GM12878 (cell line): ENCODE measurements around the gene IGF1R. TPM values are rescaled to one million over a fixed set of nuclear protein-coding genes. Genes with fewer than 3 reads are reported as not detected.

Experiments
- ATAC-seq: fragments of 200-7000 bp; cut with Tn5 transposase; 3 replicates; pipeline ENCODE4 v1.9.1; 2020; ENCODE audit warnings: mild to moderate bottlenecking, moderate library complexity
- BruUV-seq: library from RNA; stranded (reverse); fragments of 400-500 nt; replicated peaks from 2 replicates; lab custom pipeline; 2021; lab: Mats Ljungman, UMichigan
- CTCF ChIA-PET: fragments of 300-600 bp; sonication (Branson Sonifier 250); formaldehyde crosslinking; extraction: SDS; loops from one replicate; lab custom pipeline; 2021; ENCODE audit warnings: inconsistent platforms; lab: Yijun Ruan, JAX
- POLR2A ChIA-PET: fragments of 350-600 bp; formaldehyde crosslinking; extraction: SDS; loops from one replicate; lab custom pipeline; 2021; ENCODE audit warnings: inconsistent platforms; lab: Charles Lee
- RAD21 ChIA-PET: fragments of 300-600 bp; sonication (Branson Sonifier 250); formaldehyde crosslinking; loops from one replicate; lab custom pipeline; 2023; ENCODE audit warnings: antibody characterized with exemption; ENCODE audit not compliant: unreplicated experiment; lab: Charles Lee
- SMC1A ChIA-PET: fragments of 300-600 bp; sonication (Branson Sonifier 250); formaldehyde crosslinking; loops from one replicate; lab custom pipeline; 2023; ENCODE audit not compliant: unreplicated experiment, uncharacterized antibody; lab: Charles Lee
- DNase-seq: peaks from one replicate; pipeline ENCODE4 v3.0.0-alpha.2; 2011; ENCODE audit warnings: low read depth, low spot score
- FAIRE-seq: peaks from 3 replicates; lab custom pipeline; 2011; peaks lifted over from hg19 to GRCh38; lab: Jason Lieb, UNC
- H2AFZ ChIP-seq: 2 replicates; pipeline ENCODE4 v1.6.0; 2011; ENCODE audit warnings: low read depth, low read length, control low read depth; ENCODE audit not compliant: control insufficient read depth
- H3K27ac ChIP-seq: 2 replicates; pipeline ENCODE4 v1.5.1; 2011; ENCODE audit warnings: control low read depth; ENCODE audit not compliant: control insufficient read depth, insufficient read depth
- H3K27me3 ChIP-seq, 2 experiments: replicated peaks in 1 of 2; 2 replicates each; pipeline versions ENCODE4 v1.6.0 to v1.6.1; 2011; ENCODE audit warnings: low read length in 1 of 2; ENCODE audit not compliant: control insufficient read depth in 2 of 2, insufficient read depth in 2 of 2
- H3K36me3 ChIP-seq, 2 experiments: 2 replicates each; pipeline ENCODE4 v1.5.1; 2011; ENCODE audit warnings: low read length in 1 of 2; ENCODE audit not compliant: control insufficient read depth in 2 of 2, insufficient read depth in 2 of 2
- H3K4me1 ChIP-seq: 2 replicates; pipeline ENCODE4 v1.6.1; 2011; ENCODE audit warnings: mild to moderate bottlenecking, low read length, moderate library complexity, mixed read lengths; ENCODE audit not compliant: control insufficient read depth, insufficient read depth
- H3K4me2 ChIP-seq: 2 replicates; pipeline ENCODE4 v1.6.0; 2011; ENCODE audit warnings: control low read depth; ENCODE audit not compliant: control insufficient read depth, insufficient read depth
- H3K4me3 ChIP-seq: fragments of 200-600 bp; sonication (generic); 2 replicates; pipeline ENCODE4 v1.5.1; 2016
- H3K79me2 ChIP-seq: 2 replicates; pipeline ENCODE4 v1.6.0; 2011; ENCODE audit warnings: low read length; ENCODE audit not compliant: control insufficient read depth, insufficient read depth
- H3K9ac ChIP-seq: 2 replicates; pipeline ENCODE4 v1.8.0; 2011; ENCODE audit warnings: low read length, control low read depth, mixed read lengths; ENCODE audit not compliant: control insufficient read depth, insufficient read depth
- H3K9me3 ChIP-seq: replicated peaks from 3 replicates; pipeline ENCODE4 v1.5.1; 2011; ENCODE audit warnings: mild to moderate bottlenecking, low read length; ENCODE audit not compliant: control insufficient read depth, insufficient read depth
- H4K20me1 ChIP-seq: 2 replicates; pipeline ENCODE4 v1.6.0; 2011; ENCODE audit not compliant: control insufficient read depth, insufficient read depth
- ATF3 ChIP-seq: IDR thresholded peaks from 2 replicates; pipeline ENCODE4 v1.6.1; 2011; ENCODE audit warnings: low read depth, mild to moderate bottlenecking, low read length, moderate library complexity, borderline replicate concordance; ENCODE audit errors: extremely low read depth
- FOS ChIP-seq: IDR thresholded peaks from 3 replicates; pipeline ENCODE4 v1.6.1; 2011; ENCODE audit warnings: borderline replicate concordance; ENCODE audit not compliant: insufficient read length; ENCODE audit errors: extremely low read depth
- JUND ChIP-seq: IDR thresholded peaks from 2 replicates; pipeline ENCODE4 v1.6.1; 2012; ENCODE audit warnings: low read depth, mild to moderate bottlenecking, low read length, improper control_type of control experiment, moderate library complexity
- LARP7 ChIP-seq: fragments of 450-650 bp; IDR thresholded peaks from 2 replicates; pipeline ENCODE4 v1.6.1; 2017; ENCODE audit warnings: mild to moderate bottlenecking
- MYB ChIP-seq: fragments of 150-350 bp; IDR thresholded peaks from 2 replicates; pipeline ENCODE4 v1.6.1; 2014; ENCODE audit warnings: mild to moderate bottlenecking, low read depth, low read length, borderline replicate concordance
- PBX3 ChIP-seq: IDR thresholded peaks from 2 replicates; pipeline ENCODE4 v1.6.1; 2011; ENCODE audit warnings: mild to moderate bottlenecking, low read depth, low read length, moderate library complexity; ENCODE audit not compliant: insufficient replicate concordance
- RB1 ChIP-seq: fragments of 450-650 bp; formaldehyde crosslinking; IDR thresholded peaks from 2 replicates; pipeline ENCODE4 v1.6.1; 2017; ENCODE audit warnings: mild to moderate bottlenecking, borderline replicate concordance
- ZBTB4 ChIP-seq: fragments of 450-650 bp; formaldehyde crosslinking; IDR thresholded peaks from 2 replicates; pipeline ENCODE4 v1.4.0; 2022; ENCODE audit warnings: mild to moderate bottlenecking, moderate library complexity
- WGBS: methylation state at CpG from one replicate; pipeline ENCODE4 v1.1.6; 2016; ENCODE audit warnings: low lambda C conversion rate; ENCODE audit not compliant: insufficient replicate concordance, insufficient coverage; ENCODE audit errors: missing lambda C conversion rate; 5-methylcytosine and 5-hydroxymethylcytosine counted together
- in situ Hi-C: fragments of 300-500 bp; cut with MboI; formaldehyde crosslinking; loops from 9 replicates; pipeline ENCODE4 v1.14.3; 2018; ENCODE audit warnings: mixed read lengths
- intact Hi-C: fragments of 100-400 bp; cut with micrococcal nuclease; formaldehyde crosslinking; loops from one replicate; pipeline ENCODE4 v1.14.2; 2022; ENCODE audit not compliant: unreplicated experiment
- polyA plus RNA-seq, 11 experiments: library from polyadenylated mRNA; depleted of rRNA in 4 of 11; unstranded in 6 of 11; stranded (reverse) in 5 of 11; fragments of >200 nt; fragmentation: Nextera tagmentation in 4 of 11; fragmentation: Illumina TruSeq in 1 of 11; extraction: Ambion mirVana in 4 of 11; extraction: Trizol in 1 of 11; gene quantifications; 1 replicate in 1 of 11; 2 replicates in 10 of 11; pipeline versions ENCODE4 v1.2.1 to v1.2.3, GENCODE V29; 2011 to 2016; ENCODE audit warnings: inconsistent platforms in 2 of 11, missing spikeins in 2 of 11, low read depth in 1 of 11
- total RNA-seq, 4 experiments: library from RNA; depleted of rRNA in 3 of 4; stranded (reverse); fragments of >200 nt in 3 of 4; fragmentation: Illumina TruSeq in 1 of 4; extraction: Trizol in 1 of 4; gene quantifications; 2 replicates each; pipeline versions ENCODE4 v1.2.1 to v1.2.3, GENCODE V29; 2013 to 2021

Gene IGF1R
- total and polyA plus RNA-seq, 10 of the 15 experiments (the other 5 are each of a cell fraction or from before 2014, with no cell fraction given), result 0.03 to 2.7 (median 0.66) TPM

GRCh38 chr15:98723195-98723594, 74.9 kb downstream of the IGF1R start:
- FAIRE-seq (no peak), ATAC-seq (no peak), DNase-seq (no peak)
- intact Hi-C loops (no loop called here), in situ Hi-C loops (no loop called here)
- H3K79me2 ChIP-seq, result no peaks in the 10 kb centered on the region
- H2AFZ ChIP-seq, result no peak overlapping the region
- SMC1A ChIA-PET, result interaction anchor here (0.6 kb wide), 1 partner anchor 686 kb away, joined by 4 read pairs; no protein-coding TSS in a partner anchor
- POLR2A ChIA-PET, result no interaction called here
- no peak overlapping the region for H3K9ac ChIP-seq
- no peaks in the 10 kb centered on the region for H3K9me3 ChIP-seq
- no peaks in the 10 kb centered on the region for H4K20me1 ChIP-seq
- no peak overlapping the region for H3K4me3 ChIP-seq
- H3K4me1 ChIP-seq, result no peaks in the 10 kb centered on the region
- RAD21 ChIA-PET, result no interaction called here
- BruUV-seq, result no TSS peak
- no peak overlapping the region for H3K4me2 ChIP-seq
- no peaks in the 10 kb centered on the region for H3K36me3 ChIP-seq
- no peak overlapping the region for H3K27ac ChIP-seq
- 17% methylated on average over 3 of the region's 3 CpGs for WGBS
- CTCF ChIA-PET, result interaction anchor here (0.7 kb wide), 1 partner anchor 180 kb away, joined by 3 read pairs; no protein-coding TSS in a partner anchor
- H3K27me3 ChIP-seq, result no peaks in the 10 kb centered on the region; a peak in 1 of 4 replicates
- TF ChIP-seq ATF3 (no peak), PBX3 (no peak)
- TF ChIP-seq, all 136 proteins: peak for 0

DNA sequence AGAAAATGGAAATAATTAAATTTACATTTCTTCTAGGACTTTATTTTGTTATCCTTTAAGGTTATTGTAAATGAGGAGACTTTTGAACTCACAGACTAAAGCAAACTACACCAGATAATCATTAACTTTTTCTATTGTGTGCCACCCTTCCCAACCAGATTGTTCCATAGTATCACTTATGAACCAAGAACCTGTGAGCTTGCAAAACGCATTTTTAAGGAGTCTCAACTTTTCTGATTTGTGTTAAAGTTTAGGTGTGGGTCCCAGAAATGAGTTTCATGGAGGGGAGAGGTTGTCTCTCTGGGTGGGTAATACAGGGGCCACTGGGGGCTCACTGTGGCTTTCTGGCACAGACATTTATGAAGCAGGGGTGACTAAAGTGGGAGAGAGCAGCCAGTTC, 75.7 kb downstream of the IGF1R start:
- ChIA-PET SMC1A (no interaction called here), RAD21 (no interaction called here), POLR2A (no interaction called here)
- Histone ChIP-seq H3K9ac (no peak overlapping the region), H4K20me1 (no peaks in the 10 kb centered on the region), H3K9me3 (no peaks in the 10 kb centered on the region), H3K4me2 (no peak overlapping the region), H2AFZ (no peak overlapping the region), H3K4me3 (no peak overlapping the region), H3K27ac (no peak overlapping the region), H3K27me3 (no peaks in the 10 kb centered on the region; a peak in 1 of 4 replicates)
- no peak for DNase-seq
- intact Hi-C loops, result no loop called here
- WGBS, result 0% methylated on average over 1 of the region's 1 CpG
- no peak for TF ChIP-seq JUND
- TF ChIP-seq RB1, result no peak
- no peak for TF ChIP-seq FOS
- no peak for TF ChIP-seq LARP7
- no peak for TF ChIP-seq MYB
- TF ChIP-seq ZBTB4 (CRISPR knock-in tag), result no peak
- TF ChIP-seq, all 136 proteins: peak for 0
- Histone ChIP-seq H3K36me3 (no peaks in the 10 kb centered on the region), H3K4me1 (no peaks in the 10 kb centered on the region), H3K79me2 (no peaks in the 10 kb centered on the region)
- BruUV-seq, result no TSS peak
- ATAC-seq (no peak), FAIRE-seq (no peak)
- in situ Hi-C loops, result no loop called here
- CTCF ChIA-PET, result no interaction called here
